DMS153 (cell line): ENCODE measurements around the gene TRMT61A.
A peak's percentile ranks its signal among the peaks of the same experiment; 100 is the strongest.

Source experiments
- DNase-seq: peaks from one replicate; lab custom pipeline; 2025; lab: John Stamatoyannopoulos, UW

The TRMT61A gene

GRCh38 chr14:103568952-103569351 is 40.0 kb downstream of the TRMT61A start:
- DNase-seq = no peak

- no peak for DNase-seq
These were observed 40.4 kb downstream of the TRMT61A start for GRCh38 chr14:103569408-103569807.

- DNase-seq = no peak
These were observed 45.1 kb downstream of the TRMT61A start for GRCh38 chr14:103574104-103574503.

- no peak for DNase-seq
These were observed 45.8 kb downstream of the TRMT61A start for GRCh38 chr14:103574707-103575285.

- peak; percentile 56 for DNase-seq
These were observed 47.5 kb downstream of the TRMT61A start for GRCh38 chr14:103576371-103577024.

- DNase-seq = no peak
These were observed 49.5 kb downstream of the TRMT61A start for GRCh38 chr14:103578401-103579075.

- DNase-seq = no peak
These were observed 52.2 kb downstream of the TRMT61A start for GRCh38 chr14:103581206-103581605.

- no peak for DNase-seq
These were observed 53.1 kb downstream of the TRMT61A start for GRCh38 chr14:103581954-103582703.

GRCh38 chr14:103584326-103584915 is 55.4 kb downstream of the TRMT61A start:
- DNase-seq = no peak
